ENCODE data around the gene DLX4. TPM values are rescaled to one million over a fixed set of nuclear protein-coding genes. Genes with fewer than 3 reads are reported as not detected.

DLX4 gene
- total RNA-seq, 1 donor from 2014 or later, result not detected

DNA sequence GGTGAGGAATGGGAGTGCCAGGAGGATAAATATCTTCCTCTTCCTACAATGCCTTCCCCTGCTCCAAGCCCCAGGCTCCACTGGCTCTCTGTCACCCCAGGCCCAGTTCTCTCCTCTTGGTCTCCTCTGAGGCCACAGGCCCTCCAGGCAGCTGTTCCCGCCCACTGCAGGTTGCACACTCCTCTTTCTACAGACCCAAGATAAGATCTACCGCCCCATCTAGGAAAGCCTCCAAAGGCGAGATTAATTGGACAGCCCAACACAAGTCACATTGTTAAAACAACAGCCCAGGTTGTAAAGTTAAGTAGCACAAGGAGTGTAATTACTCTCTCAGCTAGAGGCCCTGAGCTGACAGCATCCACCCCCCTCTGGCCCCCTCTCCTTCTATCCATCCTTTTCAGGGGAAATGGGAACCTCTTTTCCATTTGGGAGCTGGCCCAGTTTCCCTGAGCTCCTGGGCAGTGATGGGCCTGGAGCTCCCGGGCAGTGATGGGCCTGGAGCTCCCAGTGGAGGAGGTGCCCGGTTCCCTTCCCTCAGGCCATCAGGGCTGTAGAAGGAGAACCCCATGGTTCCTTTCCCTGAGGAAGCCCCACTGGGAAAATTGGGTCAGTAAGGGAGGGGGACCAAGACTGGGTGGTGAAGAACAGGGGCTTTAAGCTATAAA is 7.3 kb downstream of the DLX4 start:
- H3K36me3 Mint-ChIP-seq (ENCODE audit: low read depth), result no peaks in the 10 kb centered on the region
- H3K27me3 Mint-ChIP-seq (ENCODE audit: low read depth), result peaks cover 60% of the 10 kb centered on the region
- intact Hi-C loops (cut with micrococcal nuclease), result no loop called here

DNA sequence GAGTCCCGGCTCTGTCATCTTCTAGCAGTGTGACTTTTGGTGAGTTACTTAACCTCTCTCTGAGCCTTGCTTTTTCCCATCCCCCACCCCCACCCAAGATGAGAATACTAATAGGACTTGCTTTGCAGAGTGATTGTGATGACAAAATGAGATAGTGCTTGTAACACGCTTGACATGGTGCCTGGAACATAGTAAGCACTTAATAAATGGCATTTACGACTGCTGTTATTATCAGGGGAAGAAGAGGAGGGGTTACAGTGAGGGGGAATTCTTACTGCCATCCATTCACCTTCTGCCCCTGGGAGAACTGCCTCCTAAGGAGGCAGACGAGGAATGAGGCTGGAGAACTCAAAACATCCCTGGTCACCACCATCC is 7.8 kb downstream of the DLX4 start:
- intact Hi-C loops (cut with micrococcal nuclease), result no loop called here
- Mint-ChIP-seq H3K9me3 (no peaks in the 10 kb centered on the region), H3K4me1 (ENCODE audit: low read depth) (no peaks in the 10 kb centered on the region), H3K27ac (no peak overlapping the region), H3K27me3 (ENCODE audit: low read depth) (peaks cover 58% of the 10 kb centered on the region), H3K4me3 (ENCODE audit: low read depth) (no peak overlapping the region), H3K36me3 (ENCODE audit: low read depth) (no peaks in the 10 kb centered on the region)
- DNase-seq (ENCODE audit: low spot score), result no peak

More for the DNA sequence above, 7.3 kb downstream of the DLX4 start:
- H3K4me3 Mint-ChIP-seq (ENCODE audit: low read depth), result no peak overlapping the region
- no peak for DNase-seq (ENCODE audit: low spot score)
- H3K4me1 Mint-ChIP-seq (ENCODE audit: low read depth), result peaks cover 2% of the 10 kb centered on the region
- no peak overlapping the region for H3K27ac Mint-ChIP-seq
- no peaks in the 10 kb centered on the region for H3K9me3 Mint-ChIP-seq

DNA sequence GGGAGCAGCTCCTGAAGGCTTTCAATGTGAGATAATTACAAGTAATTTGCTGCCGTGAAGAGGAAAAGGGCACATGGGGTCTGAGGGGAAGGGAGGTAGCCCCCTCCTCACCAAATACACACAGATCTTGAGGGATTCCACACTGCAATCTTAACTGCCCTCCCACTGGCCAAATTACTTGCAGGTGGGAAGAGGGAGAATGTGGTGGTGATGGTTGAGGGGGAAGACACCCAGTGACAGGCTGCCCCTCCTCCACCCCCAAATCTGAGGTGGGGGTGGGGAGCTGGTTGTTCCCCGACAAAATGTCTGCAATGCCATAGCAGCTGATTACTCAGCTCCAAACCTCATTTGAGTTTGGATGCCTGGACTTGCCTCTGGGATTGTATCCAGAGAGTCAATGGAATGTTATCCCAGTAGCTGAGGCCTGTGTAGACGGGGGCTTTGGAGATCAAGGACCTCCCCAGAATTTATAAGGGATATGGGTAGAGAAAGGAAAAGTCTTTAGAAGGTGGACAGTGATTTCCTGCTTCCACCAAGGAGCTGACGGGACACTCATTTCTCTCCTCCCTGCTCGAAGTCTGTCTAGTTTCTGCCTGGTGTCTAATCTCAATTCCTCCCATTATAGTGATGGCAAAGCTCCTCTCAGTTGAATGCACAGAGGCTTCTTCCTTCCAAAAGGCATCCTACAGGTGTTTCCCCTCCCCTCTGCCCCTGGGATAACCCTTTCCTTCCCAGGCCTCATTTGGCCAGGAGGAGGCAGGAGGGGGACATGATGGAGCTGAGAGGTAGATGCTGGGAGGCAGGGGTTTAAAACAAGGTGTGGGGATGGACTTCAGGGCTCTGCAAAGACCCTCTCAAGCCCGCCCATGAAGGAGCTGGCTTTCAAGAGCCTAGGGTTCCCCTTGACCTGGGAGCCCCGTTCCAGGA is 8.7 kb downstream of the DLX4 start:
- no peak overlapping the region for H3K27ac Mint-ChIP-seq

DNA sequence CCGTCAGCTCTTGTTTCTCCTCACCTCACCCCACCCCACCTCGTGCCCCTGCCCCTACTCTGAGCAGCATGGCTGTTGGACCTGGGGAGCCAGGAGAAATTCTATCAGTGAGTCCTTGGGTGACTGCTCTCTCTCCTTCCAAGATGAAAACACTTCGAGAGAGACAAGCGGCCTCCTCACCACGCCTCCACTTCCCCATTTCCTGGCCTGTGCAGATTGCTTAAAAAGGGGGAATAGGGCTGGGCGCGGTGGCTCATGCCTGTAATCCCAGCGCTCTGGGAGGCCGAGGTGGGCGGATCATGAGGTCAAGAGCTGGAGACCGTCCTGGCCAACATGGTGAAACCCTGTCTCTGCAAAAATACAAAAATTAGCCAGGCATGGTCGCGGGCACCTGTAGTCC is 9.5 kb downstream of the DLX4 start:
- peaks cover 49% of the 10 kb centered on the region for H3K27me3 Mint-ChIP-seq (ENCODE audit: low read depth)
- DNase-seq (ENCODE audit: low spot score), result no peak
- no peaks in the 10 kb centered on the region for H3K9me3 Mint-ChIP-seq
- H3K4me3 Mint-ChIP-seq (ENCODE audit: low read depth), result no peak overlapping the region
- H3K27ac Mint-ChIP-seq, result no peak overlapping the region
- no peaks in the 10 kb centered on the region for H3K36me3 Mint-ChIP-seq (ENCODE audit: low read depth)
- no peaks in the 10 kb centered on the region for H3K4me1 Mint-ChIP-seq (ENCODE audit: low read depth)
- intact Hi-C loops (cut with micrococcal nuclease), result no loop called here

More for the DNA sequence above, 8.7 kb downstream of the DLX4 start:
- H3K4me1 Mint-ChIP-seq (ENCODE audit: low read depth), result no peaks in the 10 kb centered on the region
- DNase-seq (ENCODE audit: low spot score), result no peak
- H3K36me3 Mint-ChIP-seq (ENCODE audit: low read depth), result no peaks in the 10 kb centered on the region
- no peak overlapping the region for H3K4me3 Mint-ChIP-seq (ENCODE audit: low read depth)
- H3K9me3 Mint-ChIP-seq, result no peaks in the 10 kb centered on the region
- peaks cover 56% of the 10 kb centered on the region for H3K27me3 Mint-ChIP-seq (ENCODE audit: low read depth)
- intact Hi-C loops (cut with micrococcal nuclease), result no loop called here

DNA sequence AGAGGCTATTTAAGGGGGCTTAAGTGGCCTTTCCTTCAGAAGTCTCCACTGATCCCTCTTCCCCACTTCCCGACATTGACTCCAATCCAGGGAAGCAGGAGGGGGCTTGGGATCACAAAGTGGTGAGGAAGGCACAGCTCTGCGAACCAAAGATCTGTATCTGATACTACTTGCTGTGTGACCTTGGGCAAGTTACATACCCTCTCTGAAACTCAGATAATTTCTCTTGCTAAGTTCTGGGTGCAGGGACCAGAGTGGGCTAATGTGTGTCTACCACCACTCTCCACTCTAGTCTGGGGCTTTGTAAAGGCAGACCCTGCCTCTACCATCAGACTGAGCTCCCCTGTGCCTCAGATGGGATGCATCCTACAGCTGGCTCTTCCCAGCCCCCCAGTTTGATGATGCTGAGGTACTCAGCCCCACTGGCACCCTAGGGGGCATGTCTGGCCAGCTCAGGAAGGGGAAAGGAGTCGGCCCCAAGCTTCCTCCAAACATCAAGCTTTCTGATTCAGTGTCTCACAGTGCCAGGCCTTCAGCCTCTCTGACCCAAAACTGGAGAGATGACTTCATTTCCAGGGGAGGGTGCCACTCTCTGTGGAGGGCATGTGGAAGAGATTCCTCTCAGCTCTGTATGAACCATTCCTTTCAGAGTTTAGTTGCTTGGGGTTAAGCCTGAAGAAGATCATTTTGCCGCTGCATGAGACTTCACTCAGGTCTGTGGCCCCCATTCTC is 10.9 kb downstream of the DLX4 start:
- no peak for DNase-seq (ENCODE audit: low spot score)
- intact Hi-C loops (cut with micrococcal nuclease), result no loop called here
- no peaks in the 10 kb centered on the region for H3K4me1 Mint-ChIP-seq (ENCODE audit: low read depth)
- H3K36me3 Mint-ChIP-seq (ENCODE audit: low read depth), result no peaks in the 10 kb centered on the region
- peaks cover 37% of the 10 kb centered on the region for H3K27me3 Mint-ChIP-seq (ENCODE audit: low read depth)
- H3K4me3 Mint-ChIP-seq (ENCODE audit: low read depth), result no peak overlapping the region
- H3K27ac Mint-ChIP-seq, result no peak overlapping the region
- H3K9me3 Mint-ChIP-seq, result no peaks in the 10 kb centered on the region

DNA sequence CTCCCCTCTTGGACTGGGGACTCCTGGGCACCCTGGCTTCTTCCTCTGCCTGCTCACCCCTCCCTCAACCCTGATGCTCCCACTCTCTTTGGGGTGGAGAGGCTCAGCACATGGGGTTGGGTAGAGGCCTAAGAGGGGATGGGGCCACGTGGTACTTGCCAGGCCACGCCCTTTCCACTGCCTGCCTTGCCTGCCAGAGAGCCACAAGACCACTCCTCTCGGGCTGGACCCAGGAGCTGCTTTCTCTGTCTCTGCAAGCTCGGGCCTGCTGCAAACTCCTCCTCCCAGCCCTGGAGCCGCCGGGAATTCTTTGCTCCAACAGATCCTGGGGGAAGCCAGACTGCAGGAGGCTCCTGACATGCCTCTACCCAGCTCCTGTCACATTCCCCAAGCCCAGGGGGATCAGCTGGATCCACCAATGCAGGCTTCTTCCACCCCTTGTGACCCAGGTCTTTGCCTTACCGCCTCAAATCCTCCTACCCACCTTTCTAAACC is 11.8 kb downstream of the DLX4 start:
- intact Hi-C loops (cut with micrococcal nuclease), result no loop called here
- no peak overlapping the region for H3K4me3 Mint-ChIP-seq (ENCODE audit: low read depth)
- H3K27me3 Mint-ChIP-seq (ENCODE audit: low read depth), result peaks cover 33% of the 10 kb centered on the region
- DNase-seq (ENCODE audit: low spot score), result no peak
- no peaks in the 10 kb centered on the region for H3K4me1 Mint-ChIP-seq (ENCODE audit: low read depth)
- H3K36me3 Mint-ChIP-seq (ENCODE audit: low read depth), result no peaks in the 10 kb centered on the region
- H3K9me3 Mint-ChIP-seq, result no peaks in the 10 kb centered on the region
- H3K27ac Mint-ChIP-seq, result no peak overlapping the region

DNA sequence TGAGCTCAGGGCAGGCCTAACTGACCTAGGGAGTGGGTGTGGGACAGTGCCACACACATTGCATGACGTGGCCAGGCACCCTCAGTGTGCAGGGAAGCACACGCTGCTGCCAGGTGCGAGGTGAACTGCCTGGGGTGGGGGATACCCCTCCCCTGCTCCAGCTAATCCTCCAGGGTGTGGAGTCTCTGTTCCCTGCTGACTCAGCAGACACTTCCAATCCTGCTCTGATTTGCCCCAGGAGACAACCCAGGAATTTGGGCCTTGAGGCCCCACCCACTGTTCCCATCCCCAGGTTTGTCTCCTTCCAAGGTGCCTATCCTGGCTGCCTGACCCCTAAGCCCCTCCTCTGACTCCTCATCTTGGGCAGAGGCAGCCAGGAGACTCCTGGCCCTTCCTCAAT is 15.3 kb downstream of the DLX4 start:
- intact Hi-C loops (cut with micrococcal nuclease), result no loop called here
- Mint-ChIP-seq H3K9me3 (no peaks in the 10 kb centered on the region), H3K4me3 (ENCODE audit: low read depth) (no peak overlapping the region), H3K4me1 (ENCODE audit: low read depth) (no peaks in the 10 kb centered on the region), H3K27me3 (ENCODE audit: low read depth) (peaks cover 48% of the 10 kb centered on the region), H3K27ac (no peak overlapping the region), H3K36me3 (ENCODE audit: low read depth) (no peaks in the 10 kb centered on the region)
- no peak for DNase-seq (ENCODE audit: low spot score)

DNA sequence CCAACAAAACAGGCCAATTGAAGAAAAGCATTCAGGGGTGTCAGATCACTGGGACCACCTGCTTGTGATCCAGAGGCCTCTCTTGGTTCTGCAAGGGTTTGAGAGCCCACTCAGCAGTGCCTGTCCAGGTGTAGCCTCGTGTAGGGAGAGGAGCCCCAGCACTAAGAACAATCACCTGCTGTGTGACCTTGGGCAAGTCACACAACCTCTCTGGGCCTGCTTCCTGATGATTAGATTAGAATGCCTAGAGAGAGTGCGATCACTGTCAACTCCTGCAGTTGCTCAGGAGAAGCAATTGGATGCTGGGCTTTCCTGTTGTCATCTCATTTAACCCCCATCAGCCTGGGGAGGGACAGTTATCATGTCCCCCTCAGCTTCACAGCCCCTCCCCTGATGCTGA is 15.8 kb downstream of the DLX4 start:
- H3K27ac Mint-ChIP-seq, result no peak overlapping the region
- peaks cover 49% of the 10 kb centered on the region for H3K27me3 Mint-ChIP-seq (ENCODE audit: low read depth)
- H3K4me3 Mint-ChIP-seq (ENCODE audit: low read depth), result no peak overlapping the region

DNA sequence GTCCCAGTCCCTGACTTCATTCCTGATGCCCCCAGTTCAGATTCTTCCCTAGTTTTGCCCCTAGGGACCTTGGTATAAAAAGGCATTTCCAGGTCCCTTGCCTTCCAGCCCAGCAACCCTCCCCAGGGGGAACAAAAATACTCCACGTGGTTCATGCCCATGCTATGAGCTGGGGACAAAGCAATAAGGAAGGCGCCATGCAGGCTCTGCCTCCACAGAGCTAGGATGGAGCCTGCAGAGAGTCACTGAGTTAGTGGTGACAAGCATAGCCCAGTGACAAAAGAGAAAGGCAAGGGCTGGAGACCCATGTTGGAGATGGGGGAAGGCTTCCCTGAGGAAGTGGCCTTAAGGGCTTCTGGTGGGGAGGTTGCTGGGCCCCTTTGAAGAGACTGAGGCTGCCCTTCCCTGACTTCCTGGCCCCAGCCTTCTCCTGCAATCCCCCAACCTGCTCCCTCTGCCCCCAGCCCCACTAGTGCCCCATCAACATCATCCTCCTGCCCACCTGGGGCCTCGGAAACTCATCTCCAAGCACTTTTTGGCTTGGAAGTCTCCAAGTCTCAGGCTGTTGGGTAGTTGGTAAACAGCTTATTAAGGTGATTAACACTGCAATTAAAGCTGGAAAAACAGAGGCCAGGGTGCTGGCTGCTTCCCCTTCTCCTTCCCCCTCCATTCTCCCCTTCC is 16.5 kb downstream of the DLX4 start:
- Mint-ChIP-seq H3K27me3 (ENCODE audit: low read depth) (peaks cover 53% of the 10 kb centered on the region), H3K36me3 (ENCODE audit: low read depth) (no peaks in the 10 kb centered on the region), H3K4me3 (ENCODE audit: low read depth) (no peak overlapping the region), H3K9me3 (no peaks in the 10 kb centered on the region), H3K27ac (no peak overlapping the region), H3K4me1 (ENCODE audit: low read depth) (no peaks in the 10 kb centered on the region)
- intact Hi-C loops (cut with micrococcal nuclease), result no loop called here
- no peak for DNase-seq (ENCODE audit: low spot score)

More for the DNA sequence above, 15.8 kb downstream of the DLX4 start:
- DNase-seq (ENCODE audit: low spot score), result no peak
- Mint-ChIP-seq H3K4me1 (ENCODE audit: low read depth) (no peaks in the 10 kb centered on the region), H3K9me3 (no peaks in the 10 kb centered on the region), H3K36me3 (ENCODE audit: low read depth) (no peaks in the 10 kb centered on the region)
- intact Hi-C loops (cut with micrococcal nuclease), result no loop called here

DNA sequence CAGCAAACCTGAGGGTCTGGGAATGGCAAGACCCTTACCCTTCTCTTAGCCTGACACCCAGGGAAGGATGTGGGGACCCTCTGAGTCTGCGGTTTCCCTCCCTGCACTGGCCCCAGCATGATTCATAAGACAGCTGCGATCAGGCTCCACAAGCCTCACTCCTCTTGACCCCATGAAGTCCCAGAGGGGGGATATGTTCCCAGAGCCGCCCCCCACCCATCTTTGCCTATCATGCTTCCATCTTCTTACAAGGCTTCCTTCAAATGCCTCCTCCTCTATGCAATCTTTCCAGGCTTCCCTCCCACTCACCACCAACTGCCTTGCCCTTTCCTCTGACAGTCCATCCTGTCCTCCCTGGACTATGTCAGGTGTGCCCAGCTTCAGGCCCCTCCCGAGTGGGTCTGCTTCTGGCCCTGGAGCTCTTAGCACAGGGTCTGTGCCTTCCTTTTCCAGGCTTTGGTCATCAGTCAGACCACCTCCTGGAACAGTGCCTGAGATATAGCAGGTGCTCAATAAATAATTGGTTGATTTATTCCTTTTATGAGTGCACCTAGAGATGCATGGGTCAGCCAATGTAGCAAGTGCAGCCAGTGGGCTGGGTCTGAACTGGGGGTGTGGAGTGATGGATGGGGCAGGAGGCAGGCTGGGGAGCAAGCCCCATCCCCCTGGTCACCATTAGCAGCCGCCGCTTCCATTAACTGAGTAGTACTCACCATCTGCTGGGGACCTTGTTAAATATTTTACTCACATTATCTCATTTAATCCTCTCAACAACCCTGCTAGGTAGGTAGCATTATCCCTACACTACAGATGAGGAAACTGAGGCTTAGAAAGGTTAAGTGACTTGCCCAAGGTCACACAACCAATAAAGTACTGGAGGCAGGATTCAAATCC is 17.7 kb downstream of the DLX4 start:
- Mint-ChIP-seq H3K36me3 (ENCODE audit: low read depth) (no peaks in the 10 kb centered on the region), H3K4me1 (ENCODE audit: low read depth) (no peaks in the 10 kb centered on the region), H3K4me3 (ENCODE audit: low read depth) (no peak overlapping the region), H3K9me3 (no peaks in the 10 kb centered on the region), H3K27ac (no peak overlapping the region), H3K27me3 (ENCODE audit: low read depth) (peaks cover 56% of the 10 kb centered on the region)
- DNase-seq (ENCODE audit: low spot score), result no peak
- intact Hi-C loops (cut with micrococcal nuclease), result no loop called here

DNA sequence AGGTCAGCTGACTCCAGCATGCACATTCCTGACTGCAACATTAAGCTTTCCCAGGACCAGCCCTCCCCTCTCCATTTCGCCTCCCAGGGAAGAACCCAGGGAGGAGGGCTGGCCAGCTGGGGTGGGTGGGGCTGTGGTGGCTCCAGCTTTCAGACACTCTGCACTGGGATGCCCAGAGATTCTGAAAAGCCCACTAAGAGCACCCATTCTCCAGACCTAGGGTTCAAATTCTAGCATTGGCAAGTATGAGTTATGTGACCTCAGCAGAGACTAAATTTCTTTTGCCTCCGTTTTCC is 18.2 kb downstream of the DLX4 start:
- peaks cover 58% of the 10 kb centered on the region for H3K27me3 Mint-ChIP-seq (ENCODE audit: low read depth)
- DNase-seq (ENCODE audit: low spot score), result no peak
- intact Hi-C loops (cut with micrococcal nuclease), result no loop called here
- no peak overlapping the region for H3K27ac Mint-ChIP-seq
- no peaks in the 10 kb centered on the region for H3K36me3 Mint-ChIP-seq (ENCODE audit: low read depth)
- no peaks in the 10 kb centered on the region for H3K9me3 Mint-ChIP-seq
- no peaks in the 10 kb centered on the region for H3K4me1 Mint-ChIP-seq (ENCODE audit: low read depth)
- no peak overlapping the region for H3K4me3 Mint-ChIP-seq (ENCODE audit: low read depth)

Measured in activated T-helper 2 cell treated with anti-CD3 and anti-CD28 coated beads, Interferon-gamma antibody, Interleukin-2, Interleukin-4, amounts not matched to agents 10 μg/mL and 5 μg/mL and 100 μg/mL, durations not matched to agents 14 hours and 24 hours and 36 hours (primary cell).